DOHH2 (cell line): ENCODE data around the gene SELENOF.

Experiments
- H3F3A ChIP-seq: fragments of 200-600 bp; sonication (generic), shearing (Covaris generic); 2 replicates; pipeline ENCODE4 v1.6.0; 2016; ENCODE audit warnings: antibody characterized with exemption, mild to moderate bottlenecking; ENCODE audit not compliant: control insufficient read depth, insufficient read depth
- H3K27ac ChIP-seq: fragments of 200-600 bp; sonication (generic); 2 replicates; pipeline ENCODE4 v1.5.1; 2014; ENCODE audit warnings: low read depth, mild to moderate bottlenecking, low read length, moderate library complexity
- H3K27me3 ChIP-seq: fragments of 200-600 bp; sonication (generic); 2 replicates; pipeline ENCODE4 v1.6.1; 2014; ENCODE audit warnings: mild to moderate bottlenecking, low read length, mixed read lengths; ENCODE audit not compliant: control insufficient read depth
- H3K36me3 ChIP-seq: fragments of 200-600 bp; sonication (generic); 2 replicates; pipeline ENCODE4 v1.6.1; 2014; ENCODE audit warnings: mild to moderate bottlenecking, low read length, moderate library complexity, mixed read lengths; ENCODE audit not compliant: control insufficient read depth
- H3K4me1 ChIP-seq: fragments of 200-600 bp; sonication (generic); 2 replicates; pipeline ENCODE4 v1.6.1; 2014; ENCODE audit warnings: mild to moderate bottlenecking, low read length, mixed read lengths; ENCODE audit not compliant: control insufficient read depth
- H3K4me2 ChIP-seq: fragments of 200-600 bp; sonication (generic); 2 replicates; pipeline ENCODE4 v1.6.0; 2014; ENCODE audit warnings: mild to moderate bottlenecking, low read length, moderate library complexity
- H3K4me3 ChIP-seq: fragments of 200-600 bp; sonication (generic); 2 replicates; pipeline ENCODE4 v1.5.1; 2014; ENCODE audit warnings: mild to moderate bottlenecking, low read length, mixed read lengths
- H3K79me2 ChIP-seq: fragments of 200-600 bp; sonication (generic); 2 replicates; pipeline ENCODE4 v1.6.1; 2014; ENCODE audit warnings: mild to moderate bottlenecking, low read length, mixed read lengths; ENCODE audit not compliant: control insufficient read depth
- H3K9me2 ChIP-seq: fragments of 200-600 bp; sonication (generic); replicated peaks from 2 replicates; pipeline ENCODE4 v1.6.1; 2014; ENCODE audit warnings: mild to moderate bottlenecking, low read length, mixed read lengths; ENCODE audit not compliant: control insufficient read depth
- H3K9me3 ChIP-seq: fragments of 200-600 bp; sonication (generic); 2 replicates; pipeline ENCODE4 v1.6.1; 2014; ENCODE audit warnings: antibody characterized with exemption, low read length, mixed read lengths; ENCODE audit not compliant: control insufficient read depth, insufficient read depth
- H4K20me1 ChIP-seq: fragments of 200-600 bp; sonication (generic); 2 replicates; pipeline ENCODE4 v1.6.0; 2014; ENCODE audit warnings: low read depth, mild to moderate bottlenecking, antibody characterized with exemption, low read length, moderate library complexity; ENCODE audit not compliant: control insufficient read depth, insufficient read depth
- EZH2phosphoT487 ChIP-seq: fragments of 200-600 bp; sonication (generic); IDR thresholded peaks from 2 replicates; pipeline ENCODE4 v1.6.1; 2017; ENCODE audit warnings: borderline replicate concordance, mild to moderate bottlenecking, antibody characterized with exemption, low read length, moderate library complexity, mixed read lengths
- TF ChIP-seq, protein P1 (sequence below): fragments of 200-600 bp; sonication (generic); IDR thresholded peaks from one replicate; pipeline ENCODE4 v1.5.1; 2014; ENCODE audit warnings: antibody characterized with exemption, mild to moderate bottlenecking, low read depth, low read length; ENCODE audit not compliant: poor library complexity, severe bottlenecking

The SELENOF gene

DNA sequence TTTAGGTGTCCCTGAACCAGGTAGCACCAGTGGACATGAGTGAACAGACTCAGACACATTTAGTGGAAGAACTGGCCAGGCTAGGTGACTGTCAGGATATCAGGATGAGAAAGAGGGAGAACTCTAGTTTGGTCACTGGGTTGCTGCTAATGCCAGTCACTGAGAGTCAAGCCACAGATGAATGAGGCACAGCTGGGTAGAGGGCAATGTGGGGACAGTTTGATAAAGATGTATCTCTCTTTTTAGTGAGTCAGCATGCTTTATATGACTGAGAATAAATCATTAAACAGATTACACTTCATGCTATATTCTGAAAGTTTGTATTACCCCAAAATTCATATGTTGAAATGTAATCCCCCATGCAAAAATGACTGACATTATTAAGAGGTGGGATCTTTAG is 87.1 kb downstream of the SELENOF start:
- Histone ChIP-seq H3K9me2 (no peaks in the 10 kb centered on the region), H4K20me1 (no peaks in the 10 kb centered on the region), H3K4me2 (no peak overlapping the region; the same call in 1 of the 2 replicates), H3K79me2 (no peaks in the 10 kb centered on the region), H3K36me3 (no peaks in the 10 kb centered on the region), H3F3A (no peaks in the 10 kb centered on the region; the same call in 1 of the 2 replicates), H3K27me3 (no peaks in the 10 kb centered on the region), H3K9me3 (no peaks in the 10 kb centered on the region), H3K27ac (no peak overlapping the region), H3K4me3 (no peak overlapping the region), H3K4me1 (peaks cover 43% of the 10 kb centered on the region)
- TF ChIP-seq, protein P1, sequence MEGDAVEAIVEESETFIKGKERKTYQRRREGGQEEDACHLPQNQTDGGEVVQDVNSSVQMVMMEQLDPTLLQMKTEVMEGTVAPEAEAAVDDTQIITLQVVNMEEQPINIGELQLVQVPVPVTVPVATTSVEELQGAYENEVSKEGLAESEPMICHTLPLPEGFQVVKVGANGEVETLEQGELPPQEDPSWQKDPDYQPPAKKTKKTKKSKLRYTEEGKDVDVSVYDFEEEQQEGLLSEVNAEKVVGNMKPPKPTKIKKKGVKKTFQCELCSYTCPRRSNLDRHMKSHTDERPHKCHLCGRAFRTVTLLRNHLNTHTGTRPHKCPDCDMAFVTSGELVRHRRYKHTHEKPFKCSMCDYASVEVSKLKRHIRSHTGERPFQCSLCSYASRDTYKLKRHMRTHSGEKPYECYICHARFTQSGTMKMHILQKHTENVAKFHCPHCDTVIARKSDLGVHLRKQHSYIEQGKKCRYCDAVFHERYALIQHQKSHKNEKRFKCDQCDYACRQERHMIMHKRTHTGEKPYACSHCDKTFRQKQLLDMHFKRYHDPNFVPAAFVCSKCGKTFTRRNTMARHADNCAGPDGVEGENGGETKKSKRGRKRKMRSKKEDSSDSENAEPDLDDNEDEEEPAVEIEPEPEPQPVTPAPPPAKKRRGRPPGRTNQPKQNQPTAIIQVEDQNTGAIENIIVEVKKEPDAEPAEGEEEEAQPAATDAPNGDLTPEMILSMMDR: no peak
- no peak for TF ChIP-seq EZH2phosphoT487

DNA sequence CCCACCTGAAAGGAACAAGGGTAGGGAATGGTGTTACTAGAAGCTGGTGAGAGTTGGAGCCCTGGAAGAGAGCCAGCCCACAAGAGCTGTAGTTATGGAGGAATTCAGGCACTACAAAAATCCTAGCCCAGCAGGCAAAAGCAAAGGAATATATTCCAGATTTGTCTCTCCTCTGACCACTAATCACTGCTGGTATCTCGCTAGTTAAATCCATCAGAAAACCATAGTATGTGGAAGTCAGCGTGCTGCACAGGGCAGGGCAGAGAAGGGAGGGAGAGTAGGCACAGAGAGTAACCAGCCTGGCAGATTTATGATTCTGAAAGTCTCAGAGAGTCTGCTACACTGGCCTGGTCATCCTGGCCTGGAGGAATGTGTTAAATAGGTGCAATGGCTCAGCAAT is 88.6 kb downstream of the SELENOF start:
- Histone ChIP-seq H3K4me2 (no peak overlapping the region), H3K9me3 (no peaks in the 10 kb centered on the region), H3K4me3 (no peak overlapping the region), H3K36me3 (no peaks in the 10 kb centered on the region), H3F3A (no peaks in the 10 kb centered on the region; the same call in 1 of the 2 replicates), H3K9me2 (no peaks in the 10 kb centered on the region), H3K79me2 (no peaks in the 10 kb centered on the region), H4K20me1 (no peaks in the 10 kb centered on the region), H3K4me1 (peaks cover 41% of the 10 kb centered on the region), H3K27me3 (no peaks in the 10 kb centered on the region), H3K27ac (no peak overlapping the region)
- TF ChIP-seq EZH2phosphoT487: no peak
- TF ChIP-seq, protein P1: no peak

DNA sequence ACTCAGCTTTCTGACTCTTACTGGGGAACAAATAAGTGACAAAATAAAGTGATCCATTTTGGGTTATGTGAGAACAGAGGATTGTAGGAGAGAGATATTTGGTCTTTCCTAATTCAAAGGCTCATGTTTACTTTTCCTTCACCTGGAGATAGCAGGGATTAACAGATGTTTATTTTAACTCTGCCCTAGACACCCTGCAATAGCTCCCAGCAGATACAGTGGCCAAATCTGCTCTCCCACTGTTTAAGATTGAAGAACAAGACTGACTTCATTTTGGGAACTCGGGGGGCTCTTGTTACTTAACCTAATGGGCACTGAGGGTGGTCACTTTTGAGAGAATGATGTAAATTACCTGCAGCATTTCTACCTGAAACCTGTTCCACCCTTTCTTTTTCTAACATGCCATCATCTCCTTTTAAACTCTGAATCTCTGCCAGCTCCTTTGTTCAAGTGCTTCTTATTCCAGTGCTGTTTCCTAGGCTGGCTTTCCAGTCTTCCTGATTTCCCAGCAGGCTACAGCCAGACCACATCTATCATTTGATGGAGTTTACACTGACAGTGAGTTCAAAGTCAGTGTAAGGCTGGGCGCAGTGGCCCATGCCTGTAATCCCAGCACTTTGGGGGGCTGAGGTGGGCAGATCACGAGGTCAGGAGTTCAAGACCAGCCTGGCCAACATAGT is 90.0 kb downstream of the SELENOF start:
- Histone ChIP-seq H3K9me3 (no peaks in the 10 kb centered on the region), H3F3A (no peaks in the 10 kb centered on the region; the same call in 1 of the 2 replicates), H3K79me2 (no peaks in the 10 kb centered on the region), H4K20me1 (no peaks in the 10 kb centered on the region), H3K4me2 (no peak overlapping the region), H3K4me3 (no peak overlapping the region), H3K27ac (no peak overlapping the region), H3K27me3 (no peaks in the 10 kb centered on the region), H3K36me3 (no peaks in the 10 kb centered on the region), H3K4me1 (peaks cover 34% of the 10 kb centered on the region), H3K9me2 (no peaks in the 10 kb centered on the region)
- TF ChIP-seq, protein P1: no peak
- TF ChIP-seq EZH2phosphoT487: no peak
